ENCODE data around the gene RPS21. TPM values are rescaled to one million over a fixed set of nuclear protein-coding genes. Genes with fewer than 3 reads are reported as not detected.

Gene RPS21
- total RNA-seq, 6 experiments from 2014 or later: 1,061 to 1,388 (median 1,229) TPM

GRCh38 chr20:62396367-62397239 is 9.7 kb downstream of the RPS21 start:
- no peak for DNase-seq
- no peaks in the 10 kb centered on the region for H3K4me1 Mint-ChIP-seq (ENCODE audit: low read depth)
- H3K9me3 Mint-ChIP-seq: peaks cover 8% of the 10 kb centered on the region; the same call in 1 of the 2 replicates
- peaks cover 10% of the 10 kb centered on the region; the same call in 1 of the 2 replicates for H3K36me3 Mint-ChIP-seq (ENCODE audit: low read depth)
- no peak for TF ChIP-seq CTCF (IDR thresholded peaks at IDR 0.05)
- H3K27me3 Mint-ChIP-seq (ENCODE audit: insufficient read depth): no peaks in the 10 kb centered on the region; the same call in 1 of the 2 replicates
- no peak overlapping the region for H3K27ac Mint-ChIP-seq
- H3K4me3 Mint-ChIP-seq: no peak overlapping the region

GRCh38 chr20:62398120-62398821 is 11.4 kb downstream of the RPS21 start:
- H3K4me3 Mint-ChIP-seq: no peak overlapping the region
- H3K27ac Mint-ChIP-seq: no peak overlapping the region
- H3K4me1 Mint-ChIP-seq (ENCODE audit: low read depth): no peaks in the 10 kb centered on the region
- peaks cover 8% of the 10 kb centered on the region; the same call in 1 of the 2 replicates for H3K9me3 Mint-ChIP-seq
- DNase-seq: no peak
- H3K36me3 Mint-ChIP-seq (ENCODE audit: low read depth): peaks cover 10% of the 10 kb centered on the region; the same call in 1 of the 2 replicates
- no peaks in the 10 kb centered on the region; the same call in 1 of the 2 replicates for H3K27me3 Mint-ChIP-seq (ENCODE audit: insufficient read depth)
- TF ChIP-seq CTCF (IDR thresholded peaks at IDR 0.05): no peak

- Mint-ChIP-seq H3K9me3 (peaks cover 8% of the 10 kb centered on the region; the same call in 1 of the 2 replicates), H3K27me3 (ENCODE audit: insufficient read depth) (no peaks in the 10 kb centered on the region; the same call in 1 of the 2 replicates), H3K36me3 (ENCODE audit: low read depth) (peaks cover 10% of the 10 kb centered on the region; the same call in 1 of the 2 replicates), H3K4me1 (ENCODE audit: low read depth) (no peaks in the 10 kb centered on the region), H3K27ac (no peak overlapping the region), H3K4me3 (no peak overlapping the region)
- TF ChIP-seq CTCF (IDR thresholded peaks at IDR 0.05): no peak
- no peak for DNase-seq
These were observed 13.1 kb downstream of the RPS21 start for GRCh38 chr20:62400021-62400420.

GRCh38 chr20:62400541-62400940 is 13.6 kb downstream of the RPS21 start:
- peaks cover 8% of the 10 kb centered on the region; the same call in 1 of the 2 replicates for H3K9me3 Mint-ChIP-seq
- H3K27me3 Mint-ChIP-seq (ENCODE audit: insufficient read depth): no peaks in the 10 kb centered on the region; the same call in 1 of the 2 replicates
- no peak overlapping the region for H3K4me3 Mint-ChIP-seq
- DNase-seq: no peak
- TF ChIP-seq CTCF (IDR thresholded peaks at IDR 0.05): no peak
- H3K4me1 Mint-ChIP-seq (ENCODE audit: low read depth): peaks cover 5% of the 10 kb centered on the region
- no peak overlapping the region for H3K27ac Mint-ChIP-seq
- H3K36me3 Mint-ChIP-seq (ENCODE audit: low read depth): peaks cover 10% of the 10 kb centered on the region; the same call in 1 of the 2 replicates

- peaks cover 8% of the 10 kb centered on the region; the same call in 1 of the 2 replicates for H3K9me3 Mint-ChIP-seq
- H3K36me3 Mint-ChIP-seq (ENCODE audit: low read depth): peaks cover 10% of the 10 kb centered on the region; the same call in 1 of the 2 replicates
- DNase-seq: no peak
- peaks cover 11% of the 10 kb centered on the region for H3K4me1 Mint-ChIP-seq (ENCODE audit: low read depth)
- no peaks in the 10 kb centered on the region; the same call in 1 of the 2 replicates for H3K27me3 Mint-ChIP-seq (ENCODE audit: insufficient read depth)
- no peak overlapping the region for H3K4me3 Mint-ChIP-seq
- no peak overlapping the region for H3K27ac Mint-ChIP-seq
- TF ChIP-seq CTCF (IDR thresholded peaks at IDR 0.05): no peak
These were observed 14.5 kb downstream of the RPS21 start for GRCh38 chr20:62401331-62401779.
